ENCODE results near the gene STX4. TPM values are rescaled to one million over a fixed set of nuclear protein-coding genes. Genes with fewer than 3 reads are reported as not detected.
A peak's percentile ranks its signal among the peaks of the same experiment; 100 is the strongest.
"Not testable (repeated sequence)": the region's sequence is repeated elsewhere in the genome, so short reads cannot be mapped to it uniquely, and the experiment has no call there.

The STX4 gene
- total RNA-seq, 1 donor from 2014 or later: 6.6 TPM

DNA sequence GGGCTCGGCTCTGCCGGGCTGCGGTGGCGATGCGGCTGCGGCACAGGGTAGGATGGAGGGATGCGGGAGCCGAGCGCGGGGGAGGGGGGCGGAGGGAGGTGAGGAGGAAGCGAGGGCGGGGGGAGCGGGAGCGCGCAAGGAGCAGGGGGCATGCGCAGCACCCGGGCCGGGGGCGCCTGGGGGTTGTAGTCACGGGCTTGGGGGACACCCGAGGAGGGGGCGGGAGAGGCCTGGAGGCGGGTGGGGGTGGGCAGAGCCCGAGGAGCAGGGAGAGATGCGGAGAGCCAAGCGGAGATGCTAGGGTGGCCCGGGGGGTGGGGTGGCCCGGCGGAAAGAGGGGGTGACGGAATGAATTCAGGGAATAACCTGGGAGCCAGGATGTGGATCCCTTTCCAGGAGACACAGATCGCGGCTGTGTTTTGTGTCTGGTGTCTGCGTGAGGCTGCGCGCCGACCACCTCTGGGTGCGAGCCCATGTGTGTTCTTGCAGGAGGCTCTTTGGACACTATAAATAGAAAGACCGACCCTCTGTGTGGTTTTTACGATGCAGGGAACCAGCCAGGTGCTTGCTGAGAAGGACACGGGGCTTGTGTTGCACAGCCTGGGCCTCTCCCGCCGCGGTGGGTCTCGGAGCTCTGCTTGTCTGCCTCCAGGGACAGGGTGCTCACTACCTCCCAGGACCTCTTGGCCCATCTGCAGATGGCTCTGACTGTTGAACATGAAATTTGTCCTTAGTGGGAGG, 22.6 kb upstream of the STX4 start, which contains the start of gene STX1B:
Gene STX1B (minus strand): TSS at position 54 of the 741 bp plus-strand sequence. CDS start 242 bp downstream, outside the sequence.
- peaks cover 6% of the 10 kb centered on the region for H3K79me2 ChIP-seq (ENCODE audit: low read depth)
- Mint-ChIP-seq H3K4me3 (peak within 1 kb of the TSS; percentile 88), H3K27ac (peak within 1 kb of the TSS; percentile 78), H3K36me3 (no peaks in the 10 kb centered on the region), H3K27me3 (ENCODE audit: insufficient read depth, low read depth) (peaks cover 19% of the 10 kb centered on the region), H3K4me1 (peaks cover 19% of the 10 kb centered on the region), H3K9me3 (no peaks in the 10 kb centered on the region)
- no peaks in the 10 kb centered on the region for H3K9me3 ChIP-seq (ENCODE audit: low read depth)
- H3K4me3 ChIP-seq: peak within 1 kb of the TSS; percentile 62
- H3K27me3 ChIP-seq: peaks cover 34% of the 10 kb centered on the region
- H3K4me1 ChIP-seq: peaks cover 6% of the 10 kb centered on the region
- H3K27ac ChIP-seq: no peak within 1 kb of the TSS
- peak within 1 kb of the TSS; percentile 90 for H2AFZ ChIP-seq (replicated peaks)
- TF ChIP-seq EZH2 (IDR thresholded peaks at IDR 0.05) (no peak), EZH2phosphoT487 (IDR thresholded peaks at IDR 0.05) (no peak)
- TF ChIP-seq, protein P1, sequence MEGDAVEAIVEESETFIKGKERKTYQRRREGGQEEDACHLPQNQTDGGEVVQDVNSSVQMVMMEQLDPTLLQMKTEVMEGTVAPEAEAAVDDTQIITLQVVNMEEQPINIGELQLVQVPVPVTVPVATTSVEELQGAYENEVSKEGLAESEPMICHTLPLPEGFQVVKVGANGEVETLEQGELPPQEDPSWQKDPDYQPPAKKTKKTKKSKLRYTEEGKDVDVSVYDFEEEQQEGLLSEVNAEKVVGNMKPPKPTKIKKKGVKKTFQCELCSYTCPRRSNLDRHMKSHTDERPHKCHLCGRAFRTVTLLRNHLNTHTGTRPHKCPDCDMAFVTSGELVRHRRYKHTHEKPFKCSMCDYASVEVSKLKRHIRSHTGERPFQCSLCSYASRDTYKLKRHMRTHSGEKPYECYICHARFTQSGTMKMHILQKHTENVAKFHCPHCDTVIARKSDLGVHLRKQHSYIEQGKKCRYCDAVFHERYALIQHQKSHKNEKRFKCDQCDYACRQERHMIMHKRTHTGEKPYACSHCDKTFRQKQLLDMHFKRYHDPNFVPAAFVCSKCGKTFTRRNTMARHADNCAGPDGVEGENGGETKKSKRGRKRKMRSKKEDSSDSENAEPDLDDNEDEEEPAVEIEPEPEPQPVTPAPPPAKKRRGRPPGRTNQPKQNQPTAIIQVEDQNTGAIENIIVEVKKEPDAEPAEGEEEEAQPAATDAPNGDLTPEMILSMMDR (IDR thresholded peaks at IDR 0.05): no peak
- no peaks in the 10 kb centered on the region for H3F3A ChIP-seq (ENCODE audit: low read depth)
- H3K9ac ChIP-seq: no peak within 1 kb of the TSS
- DNase-seq (ENCODE audit: low spot score): peak; percentile 89
- H3K4me2 ChIP-seq: peak within 1 kb of the TSS; percentile 89
- H4K20me1 ChIP-seq (ENCODE audit: low read depth): peaks cover 5% of the 10 kb centered on the region
- H3K36me3 ChIP-seq: no peaks in the 10 kb centered on the region

DNA sequence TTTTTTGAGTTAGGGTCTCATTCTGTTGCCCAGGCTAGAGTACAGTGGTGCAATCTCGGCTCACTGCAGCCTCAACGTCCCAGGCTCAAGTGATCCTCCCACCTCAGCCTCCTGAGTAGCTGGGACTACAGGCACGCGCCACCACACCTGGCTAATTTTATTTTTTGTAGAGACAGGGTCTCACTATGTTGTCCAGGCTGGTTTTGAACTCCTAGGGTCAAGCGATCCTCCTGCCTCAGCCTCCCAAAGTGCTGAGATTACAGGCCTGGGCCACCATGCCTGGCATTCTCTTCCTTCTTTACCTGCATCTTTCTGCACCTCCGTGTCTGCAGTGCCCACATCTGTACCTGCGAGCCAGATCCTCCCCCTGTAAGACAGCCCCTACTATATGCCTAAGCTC, 21.5 kb upstream of the STX4 start:
- peaks cover 21% of the 10 kb centered on the region for H3K27me3 Mint-ChIP-seq (ENCODE audit: insufficient read depth, low read depth)
- not testable (repeated sequence) for H3K9ac ChIP-seq

DNA sequence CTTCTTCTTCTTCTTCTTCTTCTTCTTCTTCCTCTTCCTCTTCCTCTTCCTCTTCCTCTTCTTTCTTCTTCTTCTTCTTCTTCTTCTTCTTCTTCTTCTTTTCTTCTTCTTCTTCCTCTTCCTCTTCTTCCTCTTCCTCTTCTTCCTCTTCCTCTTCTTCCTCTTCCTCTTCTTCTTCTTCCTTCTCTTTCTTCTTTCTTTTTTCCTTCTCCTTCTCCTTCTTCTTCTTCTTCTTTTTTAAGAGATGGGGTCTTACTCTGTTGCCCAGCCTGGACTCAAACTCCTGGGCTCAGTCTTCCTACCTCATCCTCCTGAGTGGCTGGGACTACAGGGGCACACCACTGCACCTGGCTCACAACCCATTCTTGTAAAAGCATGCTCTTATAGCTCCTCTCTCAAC, 20.1 kb upstream of the STX4 start:
- not testable (repeated sequence) for H3K4me1 ChIP-seq; DNase-seq (ENCODE audit: low spot score); H3K27ac Mint-ChIP-seq; H3F3A ChIP-seq (ENCODE audit: low read depth); H3K4me3 ChIP-seq; H3K9ac ChIP-seq; H3K36me3 Mint-ChIP-seq; H3K79me2 ChIP-seq (ENCODE audit: low read depth); H3K27ac ChIP-seq; H3K4me3 Mint-ChIP-seq; H4K20me1 ChIP-seq (ENCODE audit: low read depth); H3K9me3 Mint-ChIP-seq; H2AFZ ChIP-seq (replicated peaks); H3K4me1 Mint-ChIP-seq; H3K9me3 ChIP-seq (ENCODE audit: low read depth); H3K36me3 ChIP-seq; H3K4me2 ChIP-seq
- H3K27me3 ChIP-seq: peaks cover 34% of the 10 kb centered on the region
- peaks cover 23% of the 10 kb centered on the region for H3K27me3 Mint-ChIP-seq (ENCODE audit: insufficient read depth, low read depth)

More for the DNA sequence above, 21.5 kb upstream of the STX4 start:
- not testable (repeated sequence) for H3K4me2 ChIP-seq; H4K20me1 ChIP-seq (ENCODE audit: low read depth); H3K79me2 ChIP-seq (ENCODE audit: low read depth); DNase-seq (ENCODE audit: low spot score); H3K9me3 ChIP-seq (ENCODE audit: low read depth); H2AFZ ChIP-seq (replicated peaks); H3K36me3 Mint-ChIP-seq; H3K36me3 ChIP-seq; H3K27ac ChIP-seq; H3K4me3 ChIP-seq; H3K4me1 ChIP-seq; H3K9me3 Mint-ChIP-seq; H3F3A ChIP-seq (ENCODE audit: low read depth)
- H3K4me1 Mint-ChIP-seq: peaks cover 13% of the 10 kb centered on the region
- peaks cover 34% of the 10 kb centered on the region for H3K27me3 ChIP-seq
- H3K27ac Mint-ChIP-seq: peak overlapping the region; percentile 78
- peak overlapping the region; percentile 86 for H3K4me3 Mint-ChIP-seq

DNA sequence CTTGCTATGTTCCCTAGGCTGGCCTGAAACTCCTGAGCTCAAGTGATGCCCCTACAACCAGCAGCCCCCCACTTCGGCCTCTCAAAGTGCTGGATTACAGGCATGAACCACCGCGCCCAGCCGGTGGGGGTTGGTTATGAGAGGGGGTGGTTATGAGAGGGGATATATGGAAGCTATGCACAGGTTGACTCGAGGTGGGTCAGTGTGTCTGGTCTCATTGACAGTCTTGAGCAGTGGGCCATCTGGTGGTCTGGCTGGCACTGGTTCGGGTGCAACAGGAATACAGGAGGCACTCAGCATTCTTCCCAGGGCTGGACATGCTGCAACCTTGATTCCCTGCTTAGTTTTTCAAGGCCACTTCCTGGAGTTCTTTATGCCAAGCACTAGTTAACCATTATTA, 17.3 kb upstream of the STX4 start:
- Mint-ChIP-seq H3K36me3 (no peaks in the 10 kb centered on the region), H3K27me3 (ENCODE audit: insufficient read depth, low read depth) (peaks cover 20% of the 10 kb centered on the region), H3K9me3 (peaks cover 2% of the 10 kb centered on the region), H3K27ac (no peak overlapping the region), H3K4me3 (peak overlapping the region; percentile 33), H3K4me1 (peaks cover 5% of the 10 kb centered on the region)
- H3K9me3 ChIP-seq (ENCODE audit: low read depth): no peaks in the 10 kb centered on the region
- no peaks in the 10 kb centered on the region for H3F3A ChIP-seq (ENCODE audit: low read depth)
- H3K36me3 ChIP-seq: no peaks in the 10 kb centered on the region
- H2AFZ ChIP-seq (replicated peaks): no peak overlapping the region
- H4K20me1 ChIP-seq (ENCODE audit: low read depth): no peaks in the 10 kb centered on the region
- no peak overlapping the region for H3K9ac ChIP-seq
- no peak overlapping the region for H3K4me2 ChIP-seq
- peaks cover 32% of the 10 kb centered on the region for H3K27me3 ChIP-seq
- no peak overlapping the region for H3K4me3 ChIP-seq
- no peaks in the 10 kb centered on the region for H3K79me2 ChIP-seq (ENCODE audit: low read depth)
- DNase-seq (ENCODE audit: low spot score): no peak
- no peak for TF ChIP-seq EZH2 (IDR thresholded peaks at IDR 0.05)
- TF ChIP-seq, protein P1 (IDR thresholded peaks at IDR 0.05): peak; percentile 10
- no peak for TF ChIP-seq EZH2phosphoT487 (IDR thresholded peaks at IDR 0.05)
- H3K4me1 ChIP-seq: no peaks in the 10 kb centered on the region
- no peak overlapping the region for H3K27ac ChIP-seq

DNA sequence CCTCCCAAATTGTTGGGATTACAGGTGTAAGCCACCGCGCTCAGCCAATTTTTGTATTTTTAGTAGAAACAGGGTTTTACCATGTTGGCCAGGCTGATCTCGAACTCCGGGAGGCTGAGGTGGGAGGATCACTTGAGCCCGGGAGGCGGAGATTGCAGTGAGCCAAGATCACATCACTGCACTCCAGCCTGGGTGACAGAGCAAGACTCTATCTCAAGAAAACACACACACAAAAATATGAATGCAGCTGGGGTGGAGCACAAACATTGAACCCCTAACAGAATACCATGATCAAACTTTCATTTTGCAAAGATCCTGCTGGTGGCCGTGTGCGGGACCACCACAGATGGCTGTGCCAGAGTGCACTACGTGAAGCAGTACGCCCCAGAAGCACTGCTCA, 15.6 kb upstream of the STX4 start:
- not testable (repeated sequence) for H3K27ac ChIP-seq; H2AFZ ChIP-seq (replicated peaks); H3K4me1 Mint-ChIP-seq

More for the DNA sequence above, 15.6 kb upstream of the STX4 start:
- not testable (repeated sequence) for H3K36me3 ChIP-seq; H3K4me3 Mint-ChIP-seq; H3K9me3 ChIP-seq (ENCODE audit: low read depth); H3F3A ChIP-seq (ENCODE audit: low read depth); H3K4me3 ChIP-seq; H3K36me3 Mint-ChIP-seq; H3K4me1 ChIP-seq; H3K4me2 ChIP-seq; H4K20me1 ChIP-seq (ENCODE audit: low read depth); H3K79me2 ChIP-seq (ENCODE audit: low read depth); DNase-seq (ENCODE audit: low spot score); H3K9ac ChIP-seq; H3K9me3 Mint-ChIP-seq; H3K27ac Mint-ChIP-seq
- H3K27me3 ChIP-seq: peaks cover 15% of the 10 kb centered on the region
- H3K27me3 Mint-ChIP-seq (ENCODE audit: insufficient read depth, low read depth): peaks cover 13% of the 10 kb centered on the region
